Ureter (tissue), 1 donor: ENCODE results near the gene RXFP4. TPM values are rescaled to one million over a fixed set of nuclear protein-coding genes. Genes with fewer than 3 reads are reported as not detected.

Source experiments
- DNase-seq: peaks from one replicate; pipeline ENCODE4 v3.0.0-alpha.2; 2020; ENCODE audit warnings: low spot score
- total RNA-seq: library from RNA; stranded (reverse); gene quantifications from one replicate; pipeline ENCODE4 v1.2.4, GENCODE V29; 2023
- donor health status: DM: yes; HTN: yes; CAD: no.

RXFP4 gene
- total RNA-seq, 1 donor from 2014 or later: not detected

- DNase-seq: no peak
Observed at GRCh38 chr1:155960081-155960745, 18.8 kb downstream of the RXFP4 start.

DNA sequence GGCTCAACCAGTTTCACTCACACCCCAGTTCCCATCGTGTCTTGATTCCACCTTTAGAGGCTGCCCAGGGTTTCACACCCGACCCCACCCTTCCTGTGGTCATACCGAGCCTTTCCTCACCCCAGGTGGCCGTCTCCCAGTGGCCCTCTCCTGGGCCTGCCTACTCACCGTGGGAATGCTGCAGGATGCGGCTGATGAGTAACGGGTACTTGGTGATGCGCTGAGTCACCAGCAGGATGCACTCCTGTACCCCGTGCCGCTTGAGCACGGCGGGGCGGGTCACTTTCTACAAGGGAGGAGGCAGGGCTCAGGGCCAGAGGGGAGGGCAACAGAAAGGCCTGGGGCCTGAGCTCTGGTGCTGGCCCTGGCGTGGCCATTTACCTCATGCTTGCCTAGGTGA, 20.5 kb downstream of the RXFP4 start:
- DNase-seq: no peak

DNA sequence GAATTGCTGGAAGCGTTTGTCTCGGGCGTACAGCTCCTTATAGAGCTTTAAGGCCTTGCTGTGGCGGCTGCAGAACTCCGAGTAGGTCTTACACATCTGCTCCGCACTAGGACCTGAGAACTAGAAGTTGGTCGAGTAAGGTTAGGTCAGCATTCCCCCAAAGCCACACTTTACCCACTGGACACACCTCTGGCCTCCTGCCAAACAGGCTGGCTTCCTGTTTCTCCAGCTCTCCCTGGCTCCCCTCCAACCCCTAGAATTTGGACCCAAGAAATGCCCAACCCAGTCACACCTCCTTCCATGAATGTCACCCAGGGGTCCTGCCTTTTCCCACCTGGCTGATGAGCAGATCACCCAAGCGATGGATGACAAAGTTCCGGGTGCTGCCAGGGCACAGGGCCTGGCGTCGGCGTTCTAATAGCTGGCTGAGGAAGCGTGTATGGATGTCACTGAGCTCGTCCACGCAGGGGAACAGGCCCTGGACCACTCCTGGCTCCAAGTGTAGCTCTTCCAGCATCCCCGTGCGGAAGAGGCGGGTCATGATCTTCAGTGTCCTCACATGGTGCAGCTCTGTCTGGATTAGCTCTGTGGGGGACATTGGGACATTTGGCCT, 21.3 kb downstream of the RXFP4 start:
- DNase-seq: no peak

- DNase-seq: no peak
Observed at GRCh38 chr1:155964193-155964592, 22.8 kb downstream of the RXFP4 start.

DNA sequence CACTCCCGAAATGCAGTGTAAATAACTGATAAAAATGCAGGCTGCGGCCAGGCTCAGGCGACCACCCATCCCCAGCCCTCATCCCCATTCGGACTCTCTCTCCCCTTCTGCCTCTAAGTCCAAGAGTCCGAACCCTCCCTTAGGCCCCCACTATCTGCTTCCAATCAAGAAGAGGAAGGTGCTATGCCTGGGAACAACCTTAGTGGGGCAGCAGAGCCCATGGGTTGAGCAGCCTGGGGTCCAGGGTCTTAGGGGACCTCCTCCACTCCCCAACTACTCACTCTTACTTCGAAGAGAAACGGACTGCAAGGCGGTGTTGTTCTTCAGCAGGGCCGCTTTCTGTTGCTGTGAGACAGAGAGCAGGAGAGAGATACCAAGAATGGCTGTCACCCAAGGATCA, 24.7 kb downstream of the RXFP4 start:
- DNase-seq: no peak

DNA sequence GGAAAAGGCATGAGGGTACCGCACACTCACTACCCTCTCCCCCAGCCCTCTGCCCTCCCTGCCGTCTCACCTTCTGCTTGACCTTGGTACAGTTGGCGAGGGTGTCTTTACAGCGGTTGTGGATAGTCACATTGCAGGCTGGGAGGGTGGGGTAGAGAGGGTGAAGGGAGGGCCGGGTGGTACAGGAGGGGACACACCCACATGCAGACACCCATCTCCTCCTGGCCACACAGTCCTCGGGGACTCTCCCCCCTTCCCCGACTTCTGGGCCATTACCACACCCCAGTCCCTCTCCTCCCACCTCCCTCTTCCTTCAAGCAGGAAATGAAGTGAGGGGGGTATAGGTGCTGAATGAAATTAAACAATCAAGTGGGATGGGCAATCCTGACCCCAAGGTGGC, 25.3 kb downstream of the RXFP4 start:
- no peak for DNase-seq

GRCh38 chr1:155967341-155968050, 26.1 kb downstream of the RXFP4 start:
- DNase-seq: no peak

GRCh38 chr1:155968051-155968400, 26.6 kb downstream of the RXFP4 start:
- no peak for DNase-seq

- DNase-seq: no peak
Observed at GRCh38 chr1:155968670-155969069, 27.2 kb downstream of the RXFP4 start.

DNA sequence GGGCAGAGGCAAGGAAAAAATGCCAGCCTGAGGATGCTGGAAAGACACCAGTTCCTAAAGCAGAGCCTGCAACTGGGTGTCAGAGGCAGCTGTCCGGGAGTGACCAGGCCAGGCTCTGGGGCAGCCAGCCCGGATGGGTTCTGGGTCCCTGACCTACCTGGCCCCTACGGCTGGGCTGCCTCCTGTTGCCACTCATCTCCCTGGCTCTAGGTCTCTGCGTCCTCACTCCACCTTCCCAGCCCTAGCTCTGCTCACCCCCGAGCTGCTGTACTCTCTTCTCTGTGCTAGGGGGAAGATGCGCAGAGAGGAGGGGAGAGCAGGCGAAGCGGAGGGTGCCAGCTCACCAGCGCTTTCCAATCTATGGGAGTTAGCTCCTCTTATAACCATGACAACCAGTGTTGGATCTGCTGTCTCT, 27.9 kb downstream of the RXFP4 start:
- DNase-seq: no peak

- DNase-seq: no peak
Observed at GRCh38 chr1:155970531-155971167, 29.2 kb downstream of the RXFP4 start.

DNA sequence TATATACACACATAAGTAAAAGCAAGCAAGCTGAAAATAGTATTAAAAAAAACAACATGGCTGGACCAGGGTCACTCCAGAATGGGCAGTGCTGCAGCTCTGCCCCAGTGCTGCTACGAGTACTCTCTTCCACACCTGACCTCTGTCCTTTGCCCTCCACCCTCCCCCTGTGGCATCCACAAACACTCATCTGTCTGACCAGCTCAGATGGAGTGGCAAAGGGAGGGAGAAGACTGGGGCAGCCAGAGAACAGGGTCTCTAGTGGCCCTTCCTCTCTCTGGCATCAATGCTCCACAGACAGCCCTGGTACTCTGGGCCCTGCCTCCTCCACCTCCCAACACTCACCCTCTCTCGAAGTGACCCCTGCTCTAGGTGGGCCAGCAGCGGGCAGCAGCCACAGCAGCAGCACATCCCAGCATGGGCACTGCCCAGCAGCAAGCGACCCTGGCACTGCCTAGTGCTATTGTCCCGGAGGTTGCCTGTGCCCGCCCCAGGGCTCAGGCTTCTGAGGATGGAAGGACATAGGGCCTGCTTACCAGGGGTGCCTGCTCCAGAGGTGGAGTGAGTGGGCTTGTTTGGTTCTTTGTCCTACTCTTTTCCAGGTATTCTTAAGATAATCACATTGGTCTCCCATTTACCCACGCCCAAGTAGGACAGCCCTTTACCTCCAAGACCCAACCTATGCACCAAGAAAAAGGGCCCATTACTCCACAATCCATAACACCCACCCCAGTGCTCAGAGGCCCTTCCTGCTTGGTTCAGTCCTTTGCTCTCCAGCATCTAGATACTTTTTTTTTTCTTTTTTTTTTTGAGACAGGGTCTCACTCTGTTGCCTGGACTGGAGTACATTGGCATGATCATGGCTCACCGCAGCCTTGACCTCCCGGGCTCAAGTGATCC, 30.7 kb downstream of the RXFP4 start:
- DNase-seq: no peak

GRCh38 chr1:155973723-155974122, 32.3 kb downstream of the RXFP4 start:
- no peak for DNase-seq

DNA sequence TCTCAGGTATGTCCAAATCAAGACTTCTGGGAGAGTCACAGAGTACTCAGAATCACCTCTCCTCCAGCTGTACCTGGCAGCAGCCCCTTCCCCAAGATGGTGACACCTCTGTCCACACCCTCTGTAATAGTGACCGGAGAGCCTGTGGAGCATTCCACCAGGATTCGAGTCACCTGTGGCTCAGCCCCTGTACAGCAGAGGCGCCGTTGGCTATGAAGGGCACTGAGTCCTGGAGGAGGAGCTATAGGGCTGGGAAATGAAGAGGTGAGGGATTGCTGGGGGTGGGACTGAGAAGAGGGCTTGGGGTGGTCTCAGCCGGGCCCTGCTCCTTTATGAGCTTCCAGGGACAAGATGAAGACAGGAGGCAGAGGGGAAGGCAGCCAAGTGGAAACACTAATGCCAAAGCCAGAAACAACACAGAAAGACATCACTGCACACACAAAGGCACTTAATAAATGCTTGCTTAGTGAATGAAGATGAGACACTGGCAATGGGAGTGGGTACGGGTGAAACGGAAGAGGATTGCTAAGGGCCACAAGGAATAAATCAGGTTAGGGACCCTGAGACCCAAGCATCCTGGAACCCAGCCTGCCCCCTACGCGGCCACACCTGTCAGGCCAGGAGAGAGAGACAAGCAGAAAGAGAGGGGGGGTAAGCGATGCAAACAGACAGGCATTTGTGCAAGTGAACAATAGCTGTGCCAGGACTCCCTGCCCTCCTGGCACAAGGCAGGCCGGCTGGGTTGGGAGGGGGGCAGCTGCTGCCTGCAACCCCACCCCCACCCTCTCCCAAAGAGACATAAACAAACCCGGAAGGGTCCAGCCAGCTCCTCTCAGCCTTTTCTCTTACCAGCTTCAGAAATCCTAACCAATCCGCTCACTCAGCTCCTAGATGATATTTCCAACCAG, 33.0 kb downstream of the RXFP4 start:
- no peak for DNase-seq

DNA sequence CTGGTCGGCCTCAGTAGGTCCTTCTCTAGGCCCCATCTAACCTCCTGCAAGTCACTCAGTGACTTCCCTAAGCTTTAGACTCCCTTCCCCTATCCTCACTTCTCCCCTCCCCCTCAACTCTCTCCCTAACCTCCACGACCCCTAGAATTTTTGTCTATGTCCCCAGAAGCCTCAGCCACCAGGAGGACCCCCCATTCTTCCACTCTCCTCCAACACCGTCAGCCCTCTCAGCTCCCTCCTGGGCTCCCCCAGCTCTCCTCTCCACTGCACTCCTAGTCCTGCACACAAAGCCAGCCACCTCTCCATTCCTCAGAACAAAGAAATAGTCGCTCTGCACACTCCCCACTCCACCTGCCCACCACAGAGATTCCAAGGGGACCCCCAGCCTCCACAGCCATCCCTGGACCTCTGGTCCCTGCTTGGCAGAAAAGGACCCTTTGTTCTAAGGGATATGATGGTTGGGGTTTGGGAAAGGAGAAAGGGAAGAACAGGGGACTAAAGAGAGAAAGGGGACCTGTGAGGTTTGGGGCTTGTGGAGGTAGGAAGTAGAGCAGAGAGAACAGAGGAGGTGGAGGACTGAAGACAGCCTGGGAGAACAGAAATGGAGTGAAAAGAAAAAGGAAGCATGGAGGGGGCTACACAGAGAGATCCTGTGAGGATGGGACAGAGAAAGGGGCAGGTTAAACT, 34.1 kb downstream of the RXFP4 start:
- no peak for DNase-seq

DNA sequence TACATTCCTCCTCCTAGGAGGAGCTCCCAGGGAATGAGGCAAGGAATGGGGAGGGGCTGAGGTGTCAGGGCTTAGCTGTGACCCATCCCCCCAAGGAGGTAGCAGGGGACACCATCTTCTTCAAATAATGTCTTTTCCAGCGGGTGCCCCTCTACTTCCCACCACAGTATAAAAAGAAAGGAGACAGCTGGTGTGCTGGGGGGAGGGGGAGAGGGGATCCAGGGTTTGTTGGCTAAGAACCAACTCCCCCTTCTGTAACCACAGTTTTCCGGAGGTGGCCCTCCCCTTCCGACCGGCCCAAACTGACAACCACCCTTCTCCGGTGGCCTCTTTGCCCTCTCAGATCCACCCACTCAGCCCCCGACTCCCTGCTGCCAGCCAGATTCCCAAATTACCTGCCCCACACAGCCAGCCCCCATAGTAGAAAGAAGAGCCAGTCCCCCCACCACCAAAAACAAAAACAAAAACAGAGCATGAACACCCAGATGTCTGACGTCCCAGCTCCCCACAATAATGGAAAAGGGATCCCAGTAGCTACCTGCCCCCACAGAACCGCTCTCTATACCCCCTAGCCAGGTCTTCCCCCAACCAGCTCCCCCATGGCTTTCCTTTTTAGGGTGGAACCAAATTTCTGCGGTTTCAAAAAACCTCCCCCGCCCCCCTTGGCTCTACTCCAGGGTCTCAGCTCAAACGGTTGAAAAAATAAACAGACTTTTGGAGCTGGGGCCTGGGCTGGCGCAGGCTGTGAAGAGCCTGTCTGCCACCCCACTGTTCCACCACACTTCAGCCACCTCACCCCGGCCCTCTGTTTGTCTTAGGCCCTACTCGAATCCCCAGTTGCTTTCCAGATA, 34.8 kb downstream of the RXFP4 start:
- peak; percentile 80 for DNase-seq

DNA sequence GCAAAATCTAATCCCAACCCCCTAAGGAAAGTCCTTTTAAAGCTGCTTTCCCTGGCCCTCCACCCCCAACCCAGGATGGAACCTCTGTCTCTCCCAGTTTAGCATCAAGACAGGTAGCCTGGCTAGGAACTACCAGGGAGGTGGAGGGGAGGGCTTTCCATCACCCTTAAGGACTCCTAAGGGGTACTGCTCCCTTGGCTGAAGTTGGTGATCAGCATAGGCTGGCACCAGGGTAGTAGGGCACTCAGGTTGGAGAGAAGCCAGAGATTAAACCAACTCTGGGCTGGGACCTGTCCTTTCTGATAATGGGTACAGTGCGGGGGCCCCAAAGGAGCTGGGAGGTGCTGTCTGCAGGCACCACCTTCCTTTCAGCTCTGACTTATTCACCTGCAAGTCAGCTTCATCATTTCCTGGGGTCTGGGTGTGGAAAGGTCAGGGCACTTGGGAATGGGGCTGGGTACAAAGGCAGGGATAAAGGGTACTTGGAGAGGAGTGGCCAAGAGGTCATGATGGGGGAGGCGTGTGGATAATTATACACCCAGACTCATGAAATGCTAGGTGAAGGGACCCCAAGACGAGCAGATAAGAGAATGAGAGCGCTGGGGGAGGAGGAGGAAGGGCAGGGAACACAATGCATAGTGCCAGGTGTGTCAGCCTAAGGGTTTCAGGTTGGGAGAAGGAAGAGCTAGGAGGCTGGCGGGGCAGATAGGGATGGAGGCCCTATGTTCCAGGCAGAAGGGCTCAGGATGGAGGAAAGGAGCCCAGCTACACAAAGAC, 35.7 kb downstream of the RXFP4 start:
- DNase-seq: no peak

DNA sequence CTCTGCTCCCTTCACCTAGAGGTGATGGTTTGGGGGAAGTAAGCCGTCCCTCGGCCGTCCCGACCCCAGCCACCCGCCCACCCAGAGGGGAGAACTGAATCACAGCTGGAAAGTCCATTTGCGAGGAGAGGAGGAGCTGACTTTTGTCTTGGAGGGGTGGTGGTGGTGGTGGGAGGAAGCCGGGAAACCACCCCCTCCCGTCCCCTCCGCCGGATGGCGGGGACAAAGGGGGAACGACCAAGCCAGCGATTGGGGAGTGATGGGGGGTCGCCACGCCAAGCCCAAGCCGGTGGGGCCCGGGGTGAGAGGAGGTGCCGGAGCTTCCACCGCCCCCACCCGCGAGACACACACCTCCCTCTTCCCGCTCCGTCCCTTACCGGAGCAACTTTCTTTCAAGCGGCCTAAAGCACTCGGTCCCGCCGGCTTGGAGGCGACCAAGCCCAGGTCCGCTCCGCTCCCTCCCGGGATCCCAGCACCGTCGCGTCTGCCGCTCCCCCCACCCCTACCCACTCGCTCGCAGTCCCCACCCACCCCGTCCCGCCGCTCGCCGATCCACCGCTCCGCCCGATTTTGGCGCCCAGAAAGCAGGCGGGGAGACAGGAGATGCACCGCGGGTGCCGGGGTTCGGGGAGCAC, 36.4 kb downstream of the RXFP4 start:
- no peak for DNase-seq
